GM04504 (cell line): Measurements from ENCODE around the gene SLC30A2.
"Not testable (repeated sequence)": the region's sequence is repeated elsewhere in the genome, so short reads cannot be mapped to it uniquely, and the experiment has no call there.

Source experiments
- DNase-seq: peaks from one replicate; pipeline ENCODE4 v3.0.0-alpha.2; 2012; ENCODE audit warnings: low read depth

SLC30A2 gene

DNA sequence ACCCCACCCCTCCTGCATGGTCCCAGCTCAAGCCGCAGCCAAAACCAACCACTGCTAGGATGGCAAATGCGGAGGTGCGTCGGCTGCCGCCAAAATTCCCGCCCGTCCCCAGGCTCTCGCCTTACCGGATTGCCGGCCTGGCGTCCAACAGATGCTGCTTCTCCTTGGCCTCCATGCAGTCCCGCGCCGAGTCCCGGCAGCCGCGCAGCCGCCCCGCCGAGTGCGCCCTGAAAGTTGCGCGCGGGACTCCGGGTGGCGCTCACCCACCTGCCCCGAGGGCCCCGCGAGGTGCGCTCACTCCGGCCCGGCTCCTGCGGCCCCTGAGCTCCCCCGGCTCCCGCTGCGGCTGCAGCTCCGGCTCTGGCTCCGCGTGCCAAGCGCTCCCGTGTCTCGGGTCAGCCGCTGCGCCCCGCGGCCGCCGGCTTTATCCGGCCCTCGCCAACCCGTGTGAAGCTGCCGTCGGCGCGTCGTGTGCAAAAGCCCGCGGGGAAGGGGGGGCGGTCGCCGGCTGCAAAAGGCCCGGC lies at the start of gene SLC30A2:
Gene SLC30A2, minus strand, starts transcription at position 397 of the 524 bp plus-strand sequence. Its CDS starts 222 bp downstream, at position 175.
- DNase-seq, result no peak

GRCh38 chr1:26094677-26095383 lies 48.9 kb upstream of the SLC30A2 start:
- no peak for DNase-seq

DNA sequence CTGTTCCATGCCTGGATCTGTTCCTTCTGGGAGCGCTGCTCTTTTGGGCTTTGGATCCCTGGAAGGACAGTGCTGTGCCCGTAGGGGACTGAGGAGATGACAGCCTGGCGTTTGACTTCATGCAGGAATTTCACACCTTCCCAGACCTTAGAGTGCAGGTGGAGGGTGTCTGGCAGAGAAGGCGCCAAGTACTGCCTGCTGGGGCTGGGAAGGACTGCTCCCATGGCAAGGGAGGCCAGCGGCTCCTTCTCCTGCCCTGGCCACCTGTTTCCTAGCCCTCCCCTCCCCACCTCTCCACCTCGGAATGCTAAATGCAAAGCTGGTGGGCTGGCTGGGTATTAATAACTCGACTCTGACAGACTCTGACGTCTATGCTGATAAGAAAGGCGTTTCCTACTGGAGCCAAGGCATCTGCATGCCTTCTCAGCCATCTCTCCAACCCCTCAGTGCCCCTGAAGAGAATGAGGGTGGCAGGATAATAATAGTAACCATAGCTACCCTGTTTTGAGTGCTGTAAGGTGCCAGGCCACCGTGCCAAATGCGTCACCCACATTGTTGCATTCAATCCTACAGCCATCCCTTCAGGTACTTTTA lies 48.3 kb upstream of the SLC30A2 start:
- no peak for DNase-seq

DNA sequence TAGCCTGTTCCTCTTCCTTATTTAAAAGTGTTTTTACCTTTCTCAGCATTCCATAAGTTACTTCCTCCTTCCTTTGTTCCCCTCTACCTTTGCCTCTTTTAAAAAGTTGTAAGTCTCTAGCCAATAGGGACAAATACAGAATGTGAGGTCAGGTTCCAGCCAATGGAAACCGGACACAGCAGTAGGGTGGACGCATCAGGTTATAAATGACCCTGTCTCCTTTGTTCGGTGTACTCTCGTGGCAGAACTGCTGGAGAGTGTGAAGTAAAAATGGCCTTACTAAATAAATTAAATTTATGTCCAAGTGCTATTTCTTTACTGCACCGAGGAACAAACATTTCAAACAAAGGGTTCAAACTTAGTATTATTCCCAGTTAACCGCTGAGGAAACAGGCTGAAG lies 47.7 kb upstream of the SLC30A2 start:
- DNase-seq, result not testable (repeated sequence)

DNA sequence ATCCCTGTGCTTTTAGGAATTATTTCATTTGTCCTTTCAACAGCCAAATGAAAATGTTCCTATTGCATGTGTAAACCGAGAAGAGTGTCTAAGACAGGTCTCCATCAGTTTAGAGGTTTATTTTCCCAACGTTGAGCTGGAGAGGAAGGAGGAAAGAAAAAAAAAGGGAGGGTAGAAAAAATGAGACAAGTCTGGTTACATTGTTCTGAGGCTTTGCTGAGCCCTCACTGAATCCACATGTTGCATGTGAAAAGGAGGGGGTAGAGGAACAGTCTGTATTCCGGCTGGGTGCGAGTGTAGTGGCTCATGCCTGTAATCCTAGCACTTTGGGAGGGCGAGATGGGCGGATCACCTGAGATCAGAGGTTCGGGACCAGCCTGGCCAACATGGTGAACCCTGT lies 46.5 kb upstream of the SLC30A2 start:
- no peak for DNase-seq

DNA sequence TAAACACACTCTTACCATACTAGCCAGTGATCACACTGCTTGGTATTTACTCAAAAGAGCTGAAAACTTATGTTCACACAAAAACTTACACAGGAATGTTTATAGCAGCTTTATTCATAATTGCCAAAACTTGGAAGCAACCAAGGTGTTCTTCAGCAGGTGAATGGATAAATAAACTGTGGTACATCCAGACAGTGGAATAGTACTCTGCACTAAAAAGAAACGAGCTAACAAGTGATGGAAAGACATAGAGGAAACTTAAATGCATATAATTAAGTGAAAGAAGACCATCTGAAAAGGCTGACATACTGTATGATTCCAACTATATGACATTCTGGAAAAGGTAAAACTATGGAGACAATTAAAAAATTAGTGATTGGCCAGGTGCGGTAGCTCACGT lies 45.0 kb upstream of the SLC30A2 start:
- DNase-seq, result no peak

DNA sequence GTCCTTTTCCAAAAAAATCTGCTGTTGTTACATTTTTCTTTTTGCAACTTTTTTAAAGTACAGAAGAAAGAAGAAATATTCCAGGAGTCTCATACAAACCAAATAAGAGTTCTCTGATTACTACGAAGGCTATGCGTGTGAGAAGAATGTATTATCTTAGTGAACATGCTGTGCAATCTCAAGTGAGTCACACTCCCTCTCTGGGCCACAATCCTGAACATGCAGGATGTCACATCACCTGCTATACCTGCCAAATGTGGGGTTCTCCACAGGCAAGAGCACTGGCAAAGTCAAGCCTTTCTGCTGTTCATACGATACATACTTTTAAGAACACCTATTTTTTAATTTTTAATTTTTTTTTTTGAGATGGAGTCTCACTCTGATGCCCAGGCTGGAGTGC lies 43.2 kb upstream of the SLC30A2 start:
- no peak for DNase-seq

DNA sequence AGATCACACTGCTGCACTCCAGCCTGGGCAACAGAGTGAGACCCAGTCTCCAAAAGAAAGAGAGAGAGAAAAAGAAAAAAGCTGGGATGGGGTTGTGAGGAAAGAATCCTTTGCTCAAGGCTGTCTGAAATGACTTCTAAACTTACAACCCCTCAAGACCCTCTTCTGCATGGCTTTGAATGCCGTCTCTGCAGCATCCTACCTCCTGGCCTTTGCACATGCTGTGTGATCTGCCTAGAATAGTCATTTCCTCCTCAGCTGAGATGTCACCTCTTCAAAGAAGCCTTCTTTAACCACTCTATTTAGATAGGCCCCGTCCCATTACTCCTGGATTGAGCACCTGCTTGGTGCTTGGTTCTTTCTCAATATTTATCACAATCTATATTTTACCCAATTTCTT lies 38.9 kb upstream of the SLC30A2 start:
- no peak for DNase-seq

GRCh38 chr1:26084091-26084561 lies 38.2 kb upstream of the SLC30A2 start:
- DNase-seq, result no peak

DNA sequence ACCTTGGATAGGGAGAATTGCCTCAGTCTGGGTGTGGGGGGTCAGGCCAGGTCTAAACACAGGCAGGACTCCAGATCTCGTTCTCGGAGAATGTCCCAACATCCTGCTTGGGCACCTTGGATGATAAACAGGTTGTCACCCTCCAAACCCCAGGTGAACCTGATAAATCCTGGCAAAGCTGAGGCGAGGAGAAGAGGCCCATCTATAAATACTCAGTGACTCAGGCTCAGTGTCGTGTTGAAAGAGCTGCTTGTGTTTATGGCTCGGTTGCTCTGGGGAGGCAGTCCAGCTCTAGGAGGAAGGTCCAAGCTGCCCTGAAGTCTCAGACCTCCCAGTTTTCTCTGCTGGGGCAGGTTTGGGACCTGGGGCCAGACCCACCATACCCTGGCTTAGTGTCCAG lies 37.3 kb upstream of the SLC30A2 start:
- peak; percentile 18 for DNase-seq

DNA sequence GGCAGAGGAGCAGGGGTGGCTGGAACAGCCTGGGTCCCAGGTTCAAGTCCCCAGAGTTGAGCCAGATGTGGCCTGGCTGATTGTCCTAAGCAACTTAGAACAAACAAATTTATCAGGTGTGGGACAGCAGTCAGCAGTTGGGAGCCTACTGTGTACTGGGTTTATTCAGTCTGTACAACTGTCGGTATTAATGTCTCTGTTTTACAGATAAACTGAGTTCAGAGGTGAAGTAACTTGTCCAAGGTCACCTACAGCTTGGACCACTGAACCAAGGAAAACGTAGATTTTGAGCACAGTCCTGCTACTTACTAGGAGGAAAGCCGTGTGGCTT lies 36.1 kb upstream of the SLC30A2 start:
- no peak for DNase-seq

- DNase-seq, result no peak
Observed at GRCh38 chr1:26081267-26082019, 35.5 kb upstream of the SLC30A2 start.

- no peak for DNase-seq
Observed at GRCh38 chr1:26079960-26080814, 34.3 kb upstream of the SLC30A2 start.

GRCh38 chr1:26079178-26079563 lies 33.3 kb upstream of the SLC30A2 start:
- DNase-seq, result no peak

DNA sequence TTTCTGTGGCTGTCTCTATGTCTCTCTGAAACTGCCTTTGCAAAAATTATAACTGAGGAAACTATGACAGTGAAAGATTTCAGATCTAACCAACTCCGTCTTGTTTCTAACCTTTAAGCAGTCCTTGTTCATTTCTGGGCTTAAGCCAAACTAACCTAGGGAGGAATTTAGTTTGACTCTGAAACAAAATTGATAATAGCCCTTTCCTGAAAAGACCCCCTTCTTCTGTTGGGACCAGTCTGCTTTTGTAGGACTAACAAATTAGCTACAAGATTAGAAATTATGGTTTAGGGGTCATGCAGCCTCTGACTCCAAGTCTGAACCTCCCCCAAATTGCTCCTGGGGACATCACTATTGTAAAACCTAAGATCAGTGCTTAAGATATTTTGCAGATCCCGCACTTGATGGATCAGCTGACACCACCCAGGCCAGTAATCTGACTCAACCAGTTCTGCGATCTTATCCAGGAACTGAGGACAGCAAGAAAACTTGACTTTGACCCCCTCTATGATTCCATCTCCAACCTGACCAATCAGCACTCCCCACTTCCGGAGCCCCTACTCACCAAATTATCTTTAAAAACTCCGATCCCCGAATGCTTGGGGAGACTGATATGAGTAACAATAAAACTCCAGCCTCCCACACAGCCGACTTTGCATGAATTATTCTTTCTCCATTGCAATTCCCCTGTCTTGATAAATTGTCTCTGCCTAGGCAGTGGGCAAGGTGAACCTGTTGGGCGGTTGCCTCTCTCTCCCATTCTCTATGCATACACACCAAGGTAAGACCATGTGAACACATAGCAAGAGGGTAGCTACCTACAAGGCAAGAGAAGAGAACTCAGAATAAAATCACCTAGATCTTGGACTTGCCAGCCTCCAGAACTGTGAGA lies 32.6 kb upstream of the SLC30A2 start:
- DNase-seq, result no peak

DNA sequence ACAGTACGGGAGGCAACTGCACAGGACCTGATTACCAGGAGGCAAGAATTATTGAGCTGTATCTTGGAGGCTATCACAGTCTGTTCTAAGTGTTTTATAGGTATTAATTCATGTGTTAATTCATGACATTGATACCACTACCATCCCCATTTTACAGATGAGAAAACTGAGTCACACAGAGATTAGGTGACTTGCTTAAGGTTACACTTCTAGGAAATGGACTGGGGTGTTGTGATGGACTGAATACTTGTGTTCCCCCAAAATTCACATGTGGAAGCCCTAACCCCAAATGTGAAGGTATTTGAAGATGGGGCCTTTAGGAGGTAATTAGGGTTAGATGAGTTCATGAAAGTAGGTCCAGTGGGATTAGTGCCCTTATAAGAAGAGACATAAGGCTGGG lies 31.6 kb upstream of the SLC30A2 start:
- no peak for DNase-seq

DNA sequence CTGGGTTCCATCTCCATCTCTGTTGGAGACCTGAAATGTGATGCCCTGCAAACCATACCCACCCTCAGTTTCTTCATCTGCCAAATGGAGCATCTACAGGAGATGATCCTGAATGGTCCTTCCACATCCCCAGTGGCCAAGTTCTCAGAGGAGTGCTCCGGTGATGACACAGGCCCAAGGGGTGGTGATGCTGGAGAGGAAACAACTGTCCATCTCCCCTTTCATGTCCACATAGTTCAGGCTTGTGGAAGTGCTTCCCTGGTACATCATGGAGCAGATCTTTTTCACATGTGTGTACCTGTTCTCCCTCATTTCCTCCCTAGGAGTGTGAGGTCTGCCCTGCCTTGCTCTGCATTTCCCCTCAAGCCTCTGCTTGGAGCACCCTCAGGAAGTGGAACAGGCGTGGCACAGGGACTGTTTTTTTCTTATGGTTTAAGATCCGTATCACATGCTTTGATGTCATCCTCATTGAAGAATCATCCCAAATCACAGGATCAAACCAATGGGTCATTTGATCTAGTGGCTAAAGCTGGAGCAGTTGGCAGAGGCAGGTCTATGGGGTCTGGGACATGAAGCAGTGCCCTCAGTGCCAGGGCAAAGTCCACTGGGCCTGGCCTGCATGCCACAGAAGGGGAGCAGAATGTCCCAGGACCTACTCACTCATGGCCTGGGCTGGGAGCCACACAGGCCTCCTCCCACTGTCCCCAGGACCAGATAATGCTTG lies 29.7 kb upstream of the SLC30A2 start:
- DNase-seq, result no peak

DNA sequence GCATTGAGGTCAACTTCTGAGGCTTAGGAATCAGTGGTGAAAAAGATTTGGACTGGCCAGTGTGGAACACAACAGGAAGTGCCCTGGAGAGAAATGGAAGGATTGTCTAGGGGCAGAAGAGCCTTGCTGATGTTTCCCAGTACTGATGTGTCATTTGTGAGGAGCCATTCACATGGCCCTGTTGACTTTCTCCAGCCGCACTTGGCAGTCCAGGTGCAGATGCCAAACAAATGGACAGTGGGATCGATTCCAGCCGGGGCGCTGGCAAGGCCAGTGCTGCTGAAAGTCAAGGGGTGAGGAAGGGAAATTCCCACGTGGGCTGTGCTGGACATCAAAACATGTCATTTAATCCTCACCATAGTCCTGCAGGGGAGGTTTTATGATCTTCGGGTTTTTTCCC lies 26.4 kb upstream of the SLC30A2 start:
- no peak for DNase-seq

- no peak for DNase-seq
Observed at GRCh38 chr1:26070963-26071342, 25.0 kb upstream of the SLC30A2 start.

GRCh38 chr1:26070296-26070962 lies 24.5 kb upstream of the SLC30A2 start:
- DNase-seq, result no peak
